Measurements from ENCODE around the gene TGFBR1.

GRCh38 chr9:99060621-99061020, 44.3 kb upstream of the TGFBR1 start:
- TF ChIP-seq, protein P1, sequence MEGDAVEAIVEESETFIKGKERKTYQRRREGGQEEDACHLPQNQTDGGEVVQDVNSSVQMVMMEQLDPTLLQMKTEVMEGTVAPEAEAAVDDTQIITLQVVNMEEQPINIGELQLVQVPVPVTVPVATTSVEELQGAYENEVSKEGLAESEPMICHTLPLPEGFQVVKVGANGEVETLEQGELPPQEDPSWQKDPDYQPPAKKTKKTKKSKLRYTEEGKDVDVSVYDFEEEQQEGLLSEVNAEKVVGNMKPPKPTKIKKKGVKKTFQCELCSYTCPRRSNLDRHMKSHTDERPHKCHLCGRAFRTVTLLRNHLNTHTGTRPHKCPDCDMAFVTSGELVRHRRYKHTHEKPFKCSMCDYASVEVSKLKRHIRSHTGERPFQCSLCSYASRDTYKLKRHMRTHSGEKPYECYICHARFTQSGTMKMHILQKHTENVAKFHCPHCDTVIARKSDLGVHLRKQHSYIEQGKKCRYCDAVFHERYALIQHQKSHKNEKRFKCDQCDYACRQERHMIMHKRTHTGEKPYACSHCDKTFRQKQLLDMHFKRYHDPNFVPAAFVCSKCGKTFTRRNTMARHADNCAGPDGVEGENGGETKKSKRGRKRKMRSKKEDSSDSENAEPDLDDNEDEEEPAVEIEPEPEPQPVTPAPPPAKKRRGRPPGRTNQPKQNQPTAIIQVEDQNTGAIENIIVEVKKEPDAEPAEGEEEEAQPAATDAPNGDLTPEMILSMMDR (IDR thresholded peaks at IDR 0.05), result no peak
- no peak for TF ChIP-seq POLR2A (IDR thresholded peaks at IDR 0.05)
- TF ChIP-seq EP300 (IDR thresholded peaks at IDR 0.05), result no peak

Data from gastroesophageal sphincter (tissue), 3 donors.